Neural cell (in vitro differentiated cells): ENCODE data around the gene LCOR. TPM values are rescaled to one million over a fixed set of nuclear protein-coding genes. Genes with fewer than 3 reads are reported as not detected.

Experiments used
- H2AFZ ChIP-seq: fragments of 200-600, 300-800 bp; sonication (generic), shearing (Covaris generic); 2 replicates; pipeline ENCODE4 v1.6.0; 2014; ENCODE audit warnings: low read depth, mild to moderate bottlenecking, antibody characterized with exemption, low read length, moderate library complexity
- H3F3A ChIP-seq: fragments of 200-600 bp; shearing (Covaris generic); 2 replicates; pipeline ENCODE4 v1.6.1; 2016; ENCODE audit warnings: mild to moderate bottlenecking, moderate library complexity, mixed read lengths, antibody characterized with exemption, low read length; ENCODE audit not compliant: insufficient read depth, poor library complexity, severe bottlenecking
- H3K27ac ChIP-seq: fragments of 200-600, 300-800 bp; sonication (generic), shearing (Covaris generic); 2 replicates; pipeline ENCODE4 v1.5.1; 2014; ENCODE audit warnings: mild to moderate bottlenecking, low read length, moderate library complexity
- H3K27me3 ChIP-seq: fragments of 300-800, 200-600 bp; sonication (generic), shearing (Covaris generic); 2 replicates; pipeline ENCODE4 v1.6.0; 2014; ENCODE audit warnings: mild to moderate bottlenecking, low read depth, low read length, moderate library complexity; ENCODE audit not compliant: insufficient read depth
- H3K36me3 ChIP-seq: fragments of 300-800, 200-600 bp; sonication (generic), shearing (Covaris generic); 2 replicates; pipeline ENCODE4 v1.5.1; 2014; ENCODE audit warnings: mild to moderate bottlenecking, antibody characterized with exemption, low read length, moderate library complexity; ENCODE audit not compliant: insufficient read depth
- H3K4me2 ChIP-seq: fragments of 300-800, 200-600 bp; sonication (generic), shearing (Covaris generic); 2 replicates; pipeline ENCODE4 v1.6.0; 2014; ENCODE audit warnings: mild to moderate bottlenecking, low read length
- H3K4me3 ChIP-seq: fragments of 300-800, 200-600 bp; sonication (generic), shearing (Covaris generic); 2 replicates; pipeline ENCODE4 v1.5.1; 2014; ENCODE audit warnings: mild to moderate bottlenecking, low read length, moderate library complexity
- H3K79me2 ChIP-seq: fragments of 200-600 bp; shearing (Covaris generic); replicated peaks from 2 replicates; pipeline ENCODE4 v1.6.0; 2014; ENCODE audit warnings: mild to moderate bottlenecking, low read length, moderate library complexity; ENCODE audit not compliant: insufficient read depth
- H3K9ac ChIP-seq: fragments of 300-800, 200-600 bp; sonication (generic), shearing (Covaris generic); 2 replicates; pipeline ENCODE4 v1.6.1; 2016; ENCODE audit warnings: mild to moderate bottlenecking, low read length, mixed read lengths
- H3K9me2 ChIP-seq: fragments of 200-600 bp; shearing (Covaris generic); 2 replicates; pipeline ENCODE4 v1.6.1; 2016; ENCODE audit warnings: mild to moderate bottlenecking, low read length, mixed read lengths; ENCODE audit not compliant: insufficient read depth
- H3K9me3 ChIP-seq: fragments of 200-600, 300-800 bp; sonication (generic), shearing (Covaris generic); 2 replicates; pipeline ENCODE4 v1.6.1; 2016; ENCODE audit warnings: mild to moderate bottlenecking, mixed run types, low read length, moderate library complexity, mixed read lengths
- H4K20me1 ChIP-seq: fragments of 200-600 bp; shearing (Covaris generic); 2 replicates; pipeline ENCODE4 v1.6.1; 2016; ENCODE audit warnings: mild to moderate bottlenecking, mixed run types; ENCODE audit not compliant: insufficient read depth
- EP300 ChIP-seq: fragments of 450-650 bp; conservative IDR thresholded peaks from 2 replicates; pipeline ENCODE4 v1.6.1; 2014; ENCODE audit warnings: antibody characterized with exemption, mild to moderate bottlenecking, moderate library complexity; ENCODE audit not compliant: poor library complexity, severe bottlenecking
- EZH2 ChIP-seq: fragments of 200-600, 300-800 bp; shearing (Covaris generic), sonication (generic); IDR thresholded peaks from 2 replicates; pipeline ENCODE4 v1.6.1; 2014; ENCODE audit warnings: antibody characterized with exemption, low read length, borderline replicate concordance, mild to moderate bottlenecking; ENCODE audit not compliant: insufficient read depth, poor library complexity, severe bottlenecking
- MXI1 ChIP-seq: fragments of 450-650 bp; conservative IDR thresholded peaks from 2 replicates; pipeline ENCODE4 v1.6.1; 2014; ENCODE audit warnings: antibody characterized with exemption, mild to moderate bottlenecking; ENCODE audit not compliant: poor library complexity, severe bottlenecking
- POLR2AphosphoS5 ChIP-seq: IDR thresholded peaks from 2 replicates; pipeline ENCODE4 v1.6.1; 2012
- RAD21 ChIP-seq: fragments of 450-650 bp; conservative IDR thresholded peaks from 2 replicates; pipeline ENCODE4 v1.6.1; 2014; ENCODE audit warnings: antibody characterized with exemption, mild to moderate bottlenecking, moderate library complexity
- SMC3 ChIP-seq: fragments of 450-650 bp; conservative IDR thresholded peaks from 2 replicates; pipeline ENCODE4 v1.6.1; 2014; ENCODE audit warnings: antibody characterized with exemption, mild to moderate bottlenecking, moderate library complexity; ENCODE audit not compliant: poor library complexity
- TAF1 ChIP-seq: IDR thresholded peaks from 2 replicates; pipeline ENCODE4 v1.6.1; 2012; ENCODE audit warnings: low read depth
- polyA plus RNA-seq: library from polyadenylated mRNA; depleted of rRNA; stranded (reverse); fragments of >200 nt; gene quantifications from 2 replicates; pipeline ENCODE4 v1.2.3, GENCODE V29; 2014
- TF ChIP-seq, protein P1 (sequence below): fragments of 450-650 bp; IDR thresholded peaks from 2 replicates; pipeline ENCODE4 v1.5.1; 2014; ENCODE audit warnings: antibody characterized with exemption, mild to moderate bottlenecking, moderate library complexity; ENCODE audit not compliant: poor library complexity, severe bottlenecking
- TF ChIP-seq, protein P2 (sequence below): IDR thresholded peaks from 2 replicates; pipeline ENCODE4 v1.6.1; 2012; ENCODE audit warnings: borderline replicate concordance

LCOR gene
- polyA plus RNA-seq, 1 donor from 2014 or later, result 61.1 TPM

DNA sequence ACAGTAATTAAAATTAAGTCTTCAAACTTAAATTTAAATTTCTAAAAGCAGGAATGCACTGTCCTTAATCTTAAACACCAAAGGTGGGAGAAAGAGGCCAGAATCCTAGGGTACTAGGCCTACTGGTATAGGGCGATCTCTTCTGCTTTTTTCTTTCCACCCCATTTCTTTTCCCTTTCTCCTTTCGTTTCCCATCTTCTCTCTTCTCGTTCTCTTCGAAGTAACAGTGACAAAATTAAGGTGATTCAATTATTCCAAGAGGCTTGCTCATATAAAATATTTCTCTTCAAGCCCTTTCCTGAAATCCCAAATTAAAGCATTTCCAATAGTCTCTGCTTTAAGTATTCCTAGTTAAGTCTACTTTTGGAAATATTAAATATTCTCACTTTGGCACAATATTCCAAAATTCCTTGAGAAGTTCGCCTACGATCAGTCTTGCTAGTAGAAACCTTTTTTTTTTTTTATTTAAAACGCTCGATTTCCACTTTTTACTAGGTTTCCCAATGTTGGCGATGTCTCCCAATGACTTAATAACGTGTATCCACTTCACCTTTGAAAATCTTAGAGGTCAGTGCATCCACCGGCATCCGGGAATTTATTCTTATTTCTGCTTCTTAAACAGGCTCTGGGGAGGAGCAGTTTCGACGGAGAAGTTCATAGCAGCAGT lies 765 bp upstream of the LCOR start:
- H3K9me3 ChIP-seq, result no peaks in the 10 kb centered on the region
- peak overlapping the region; percentile 75 for H3K9ac ChIP-seq
- H3K27ac ChIP-seq, result peak overlapping the region; percentile 74
- peaks cover 7% of the 10 kb centered on the region for H3F3A ChIP-seq
- H3K36me3 ChIP-seq, result no peaks in the 10 kb centered on the region
- peaks cover 31% of the 10 kb centered on the region for H3K79me2 ChIP-seq
- no peaks in the 10 kb centered on the region for H3K9me2 ChIP-seq
- H3K27me3 ChIP-seq, result no peaks in the 10 kb centered on the region
- TF ChIP-seq, protein P1, sequence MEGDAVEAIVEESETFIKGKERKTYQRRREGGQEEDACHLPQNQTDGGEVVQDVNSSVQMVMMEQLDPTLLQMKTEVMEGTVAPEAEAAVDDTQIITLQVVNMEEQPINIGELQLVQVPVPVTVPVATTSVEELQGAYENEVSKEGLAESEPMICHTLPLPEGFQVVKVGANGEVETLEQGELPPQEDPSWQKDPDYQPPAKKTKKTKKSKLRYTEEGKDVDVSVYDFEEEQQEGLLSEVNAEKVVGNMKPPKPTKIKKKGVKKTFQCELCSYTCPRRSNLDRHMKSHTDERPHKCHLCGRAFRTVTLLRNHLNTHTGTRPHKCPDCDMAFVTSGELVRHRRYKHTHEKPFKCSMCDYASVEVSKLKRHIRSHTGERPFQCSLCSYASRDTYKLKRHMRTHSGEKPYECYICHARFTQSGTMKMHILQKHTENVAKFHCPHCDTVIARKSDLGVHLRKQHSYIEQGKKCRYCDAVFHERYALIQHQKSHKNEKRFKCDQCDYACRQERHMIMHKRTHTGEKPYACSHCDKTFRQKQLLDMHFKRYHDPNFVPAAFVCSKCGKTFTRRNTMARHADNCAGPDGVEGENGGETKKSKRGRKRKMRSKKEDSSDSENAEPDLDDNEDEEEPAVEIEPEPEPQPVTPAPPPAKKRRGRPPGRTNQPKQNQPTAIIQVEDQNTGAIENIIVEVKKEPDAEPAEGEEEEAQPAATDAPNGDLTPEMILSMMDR, result no peak
- TF ChIP-seq MXI1 (no peak), RAD21 (no peak), EP300 (no peak), POLR2AphosphoS5 (no peak), EZH2 (no peak), TAF1 (no peak), SMC3 (no peak)
- TF ChIP-seq, protein P2, sequence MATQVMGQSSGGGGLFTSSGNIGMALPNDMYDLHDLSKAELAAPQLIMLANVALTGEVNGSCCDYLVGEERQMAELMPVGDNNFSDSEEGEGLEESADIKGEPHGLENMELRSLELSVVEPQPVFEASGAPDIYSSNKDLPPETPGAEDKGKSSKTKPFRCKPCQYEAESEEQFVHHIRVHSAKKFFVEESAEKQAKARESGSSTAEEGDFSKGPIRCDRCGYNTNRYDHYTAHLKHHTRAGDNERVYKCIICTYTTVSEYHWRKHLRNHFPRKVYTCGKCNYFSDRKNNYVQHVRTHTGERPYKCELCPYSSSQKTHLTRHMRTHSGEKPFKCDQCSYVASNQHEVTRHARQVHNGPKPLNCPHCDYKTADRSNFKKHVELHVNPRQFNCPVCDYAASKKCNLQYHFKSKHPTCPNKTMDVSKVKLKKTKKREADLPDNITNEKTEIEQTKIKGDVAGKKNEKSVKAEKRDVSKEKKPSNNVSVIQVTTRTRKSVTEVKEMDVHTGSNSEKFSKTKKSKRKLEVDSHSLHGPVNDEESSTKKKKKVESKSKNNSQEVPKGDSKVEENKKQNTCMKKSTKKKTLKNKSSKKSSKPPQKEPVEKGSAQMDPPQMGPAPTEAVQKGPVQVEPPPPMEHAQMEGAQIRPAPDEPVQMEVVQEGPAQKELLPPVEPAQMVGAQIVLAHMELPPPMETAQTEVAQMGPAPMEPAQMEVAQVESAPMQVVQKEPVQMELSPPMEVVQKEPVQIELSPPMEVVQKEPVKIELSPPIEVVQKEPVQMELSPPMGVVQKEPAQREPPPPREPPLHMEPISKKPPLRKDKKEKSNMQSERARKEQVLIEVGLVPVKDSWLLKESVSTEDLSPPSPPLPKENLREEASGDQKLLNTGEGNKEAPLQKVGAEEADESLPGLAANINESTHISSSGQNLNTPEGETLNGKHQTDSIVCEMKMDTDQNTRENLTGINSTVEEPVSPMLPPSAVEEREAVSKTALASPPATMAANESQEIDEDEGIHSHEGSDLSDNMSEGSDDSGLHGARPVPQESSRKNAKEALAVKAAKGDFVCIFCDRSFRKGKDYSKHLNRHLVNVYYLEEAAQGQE, result no peak
- H3K4me3 ChIP-seq, result peak overlapping the region; percentile 75
- H3K4me2 ChIP-seq, result peak overlapping the region; percentile 56
- H4K20me1 ChIP-seq, result peaks cover 9% of the 10 kb centered on the region
- peak overlapping the region; percentile 60 for H2AFZ ChIP-seq

DNA sequence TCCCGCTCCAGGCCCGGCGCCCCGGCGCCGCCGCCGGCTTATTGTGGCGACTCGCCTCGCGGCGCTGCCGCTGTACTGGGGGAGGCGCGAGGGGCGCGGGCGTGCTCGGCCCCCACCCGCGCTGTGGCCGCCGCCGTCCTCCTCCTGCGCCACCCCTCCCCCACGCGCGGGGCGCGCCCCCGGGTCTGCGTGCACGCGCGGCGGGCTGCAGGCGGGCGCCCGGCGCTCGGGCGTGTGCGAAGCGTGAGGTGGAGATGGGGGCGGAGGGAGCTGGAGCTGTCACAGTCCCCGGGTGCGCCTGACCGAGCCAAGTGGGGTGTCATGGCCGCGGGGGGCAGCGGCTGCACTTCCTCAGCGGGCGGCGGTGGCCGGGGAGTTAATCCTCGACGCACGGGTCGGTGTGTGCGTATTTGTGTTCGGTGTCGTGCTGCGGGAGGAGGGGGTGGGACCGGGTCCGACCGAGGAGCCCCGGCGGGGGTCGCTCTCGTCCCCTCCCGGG lies 672 bp downstream of the LCOR start:
- Histone ChIP-seq H3K4me2 (no peak overlapping the region), H3K9me2 (no peaks in the 10 kb centered on the region), H3K36me3 (no peaks in the 10 kb centered on the region), H3K9me3 (no peaks in the 10 kb centered on the region), H3K79me2 (peaks cover 43% of the 10 kb centered on the region), H3K27me3 (no peaks in the 10 kb centered on the region), H4K20me1 (peaks cover 13% of the 10 kb centered on the region), H3K9ac (peak overlapping the region; percentile 93), H3K4me3 (peak overlapping the region; percentile 97), H2AFZ (peak overlapping the region; percentile 33), H3F3A (peaks cover 7% of the 10 kb centered on the region), H3K27ac (peak overlapping the region; percentile 95)
- TF ChIP-seq TAF1 (peak; percentile 71), RAD21 (no peak), MXI1 (peak; percentile 64), EZH2 (no peak), EP300 (peak; percentile 80), SMC3 (peak; percentile 34), POLR2AphosphoS5 (peak; percentile 91)
- TF ChIP-seq, protein P2, result peak; percentile 66
- TF ChIP-seq, protein P1, result peak; percentile 25
